GM10266 (cell line): ENCODE measurements around the gene LANCL1.

Experiments used
- DNase-seq: peaks from one replicate; pipeline ENCODE4 v3.0.0; 2012; ENCODE audit errors: extremely low spot score
- TF ChIP-seq, protein P1 (sequence below): IDR thresholded peaks from 2 replicates; pipeline ENCODE4 v1.5.1; 2012; ENCODE audit warnings: mild to moderate bottlenecking, low read depth; ENCODE audit not compliant: control insufficient read depth, insufficient read depth; ENCODE audit errors: missing control alignments

LANCL1 gene

GRCh38 chr2:210476194-210477128 lies at the start of gene LANCL1:
LANCL1 (minus strand) TSS chr2:210476759; CDS start chr2:210476396, 363 bp downstream.
- TF ChIP-seq, protein P1, sequence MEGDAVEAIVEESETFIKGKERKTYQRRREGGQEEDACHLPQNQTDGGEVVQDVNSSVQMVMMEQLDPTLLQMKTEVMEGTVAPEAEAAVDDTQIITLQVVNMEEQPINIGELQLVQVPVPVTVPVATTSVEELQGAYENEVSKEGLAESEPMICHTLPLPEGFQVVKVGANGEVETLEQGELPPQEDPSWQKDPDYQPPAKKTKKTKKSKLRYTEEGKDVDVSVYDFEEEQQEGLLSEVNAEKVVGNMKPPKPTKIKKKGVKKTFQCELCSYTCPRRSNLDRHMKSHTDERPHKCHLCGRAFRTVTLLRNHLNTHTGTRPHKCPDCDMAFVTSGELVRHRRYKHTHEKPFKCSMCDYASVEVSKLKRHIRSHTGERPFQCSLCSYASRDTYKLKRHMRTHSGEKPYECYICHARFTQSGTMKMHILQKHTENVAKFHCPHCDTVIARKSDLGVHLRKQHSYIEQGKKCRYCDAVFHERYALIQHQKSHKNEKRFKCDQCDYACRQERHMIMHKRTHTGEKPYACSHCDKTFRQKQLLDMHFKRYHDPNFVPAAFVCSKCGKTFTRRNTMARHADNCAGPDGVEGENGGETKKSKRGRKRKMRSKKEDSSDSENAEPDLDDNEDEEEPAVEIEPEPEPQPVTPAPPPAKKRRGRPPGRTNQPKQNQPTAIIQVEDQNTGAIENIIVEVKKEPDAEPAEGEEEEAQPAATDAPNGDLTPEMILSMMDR = peak; percentile 5
- peak; percentile 88 for DNase-seq

- TF ChIP-seq, protein P1 = no peak
- DNase-seq = no peak
Observed at GRCh38 chr2:210524533-210524932, 48.0 kb upstream of the LANCL1 start.

- TF ChIP-seq, protein P1 = no peak
- DNase-seq = no peak
Observed at GRCh38 chr2:210523650-210524289, 47.2 kb upstream of the LANCL1 start.

GRCh38 chr2:210522399-210522798 lies 45.8 kb upstream of the LANCL1 start:
- TF ChIP-seq, protein P1 = no peak
- no peak for DNase-seq

DNA sequence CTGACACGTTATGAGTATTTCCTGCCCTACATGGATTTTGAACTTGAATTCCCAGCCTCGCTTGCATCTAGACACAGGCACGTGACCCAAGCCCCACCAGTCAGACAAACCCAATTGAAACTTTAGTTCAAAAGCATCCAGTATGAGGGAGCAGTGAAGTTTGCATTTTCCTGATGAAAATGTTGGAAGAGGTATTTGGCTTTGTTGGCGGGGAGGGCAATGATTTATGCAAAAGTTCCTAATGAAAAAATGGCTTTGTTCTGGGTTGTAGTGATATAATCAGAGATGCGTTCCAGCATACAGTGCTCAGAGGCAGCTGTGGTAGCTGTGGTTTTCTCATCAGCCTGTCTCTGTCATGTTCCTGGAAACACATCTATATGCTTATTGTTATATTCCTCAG lies 43.0 kb upstream of the LANCL1 start:
- no peak for DNase-seq
- TF ChIP-seq, protein P1 = no peak

- TF ChIP-seq, protein P1 = no peak
- no peak for DNase-seq
Observed at GRCh38 chr2:210517264-210517663, 40.7 kb upstream of the LANCL1 start.

DNA sequence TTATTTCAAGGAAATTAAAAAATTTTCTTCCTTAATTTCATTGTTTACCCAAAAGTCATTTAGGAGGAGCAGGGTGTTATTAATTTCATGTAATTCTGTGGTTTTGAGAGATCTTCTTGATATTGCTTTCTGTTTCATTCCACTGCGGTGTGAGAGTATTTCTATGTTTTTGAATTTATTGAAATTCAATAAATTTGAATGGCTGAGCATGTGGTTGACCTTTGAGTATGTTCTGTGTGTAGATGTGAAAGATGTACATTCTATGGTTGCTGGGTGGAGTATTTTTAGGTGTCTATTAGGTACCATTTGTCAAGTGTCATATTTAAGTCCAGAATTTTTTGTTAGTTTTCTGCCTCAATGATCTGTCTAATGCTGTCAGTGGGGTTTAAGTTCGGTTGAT lies 39.4 kb upstream of the LANCL1 start:
- TF ChIP-seq, protein P1 = no peak
- no peak for DNase-seq
